Neuronal stem cell (in vitro differentiated cells): ENCODE measurements around the gene CDH20.

Experiments used
- DNase-seq: peaks from one replicate; pipeline ENCODE4 v3.0.0-alpha.2; 2013; ENCODE audit warnings: low spot score
- H2AFZ ChIP-seq: one replicate; pipeline ENCODE4 v1.6.1; 2013; ENCODE audit warnings: mild to moderate bottlenecking, low read length, inconsistent platforms
- H2AK5ac ChIP-seq: 2 replicates; pipeline ENCODE4 v1.6.1; 2013; ENCODE audit warnings: low read depth, mild to moderate bottlenecking, inconsistent platforms, low read length, moderate library complexity, mixed read lengths
- H2BK120ac ChIP-seq: 2 replicates; pipeline ENCODE4 v1.6.1; 2013; ENCODE audit warnings: low read depth, mild to moderate bottlenecking, inconsistent platforms, low read length, moderate library complexity, mixed read lengths
- H2BK12ac ChIP-seq: one replicate; pipeline ENCODE4 v1.6.1; 2013; ENCODE audit warnings: low read length, inconsistent platforms
- H2BK15ac ChIP-seq: 2 replicates; pipeline ENCODE4 v1.6.1; 2013; ENCODE audit warnings: mild to moderate bottlenecking, low read length, inconsistent platforms, mixed read lengths
- H2BK5ac ChIP-seq: one replicate; pipeline ENCODE4 v1.6.1; 2013; ENCODE audit warnings: inconsistent platforms, mild to moderate bottlenecking, low read length, moderate library complexity
- H3K14ac ChIP-seq: one replicate; pipeline ENCODE4 v1.6.1; 2013; ENCODE audit warnings: low read length, inconsistent platforms
- H3K18ac ChIP-seq: 2 replicates; pipeline ENCODE4 v1.6.1; 2013; ENCODE audit warnings: low read length, inconsistent platforms
- H3K23ac ChIP-seq: 2 replicates; pipeline ENCODE4 v1.6.1; 2013; ENCODE audit warnings: low read depth, mild to moderate bottlenecking, mixed read lengths, low read length, inconsistent platforms; ENCODE audit not compliant: poor library complexity
- H3K27ac ChIP-seq: replicated peaks from 3 replicates; pipeline ENCODE4 v1.5.1; 2013; ENCODE audit warnings: low read length, inconsistent platforms
- H3K27me3 ChIP-seq, 3 experiments: 2 replicates each; pipeline ENCODE4 v1.6.1; 2013; ENCODE audit warnings: low read length in 3 of 3, mild to moderate bottlenecking in 2 of 3, inconsistent platforms in 1 of 3, low read depth in 1 of 3, mixed read lengths in 1 of 3, moderate library complexity in 1 of 3; ENCODE audit not compliant: control insufficient read depth in 3 of 3, insufficient read depth in 3 of 3
- H3K36me3 ChIP-seq, 2 donors: replicated peaks in 1 of 2; 2 replicates each; pipeline ENCODE4 v1.6.1; 2013; ENCODE audit warnings: low read length in 2 of 2; ENCODE audit not compliant: control insufficient read depth in 2 of 2, insufficient read depth in 2 of 2
- H3K4ac ChIP-seq: 2 replicates; pipeline ENCODE4 v1.6.1; 2013; ENCODE audit warnings: inconsistent platforms, mild to moderate bottlenecking, low read length, moderate library complexity
- H3K4me1 ChIP-seq, 2 donors: 1 replicate in 1 of 2; 2 replicates in 1 of 2; pipeline ENCODE4 v1.6.1; 2013; ENCODE audit warnings: low read length in 2 of 2, low read depth in 1 of 2; ENCODE audit not compliant: control insufficient read depth in 2 of 2, insufficient read depth in 1 of 2
- H3K4me2 ChIP-seq: one replicate; pipeline ENCODE4 v1.6.1; 2013; ENCODE audit warnings: mild to moderate bottlenecking, low read length, inconsistent platforms; ENCODE audit not compliant: insufficient read depth, poor library complexity, severe bottlenecking
- H3K4me3 ChIP-seq, 2 donors: 2 replicates each; pipeline ENCODE4 v1.5.1; 2013; ENCODE audit warnings: low read length in 2 of 2, mild to moderate bottlenecking in 2 of 2, inconsistent platforms in 1 of 2, moderate library complexity in 1 of 2
- H3K79me1 ChIP-seq: one replicate; pipeline ENCODE4 v1.6.1; 2013; ENCODE audit warnings: low read depth, mild to moderate bottlenecking, inconsistent platforms, low read length, moderate library complexity
- H3K9ac ChIP-seq: one replicate; pipeline ENCODE4 v1.6.1; 2013; ENCODE audit warnings: mild to moderate bottlenecking, low read depth, low read length, inconsistent platforms; ENCODE audit not compliant: poor library complexity
- H3K9me3 ChIP-seq, 2 donors: replicated peaks in 1 of 2; 2 replicates each; pipeline versions ENCODE3 to v1.6.1; 2013; ENCODE audit warnings: low read length in 2 of 2, mild to moderate bottlenecking in 2 of 2, inconsistent platforms in 1 of 2, low read depth in 1 of 2, mixed read lengths in 1 of 2, moderate library complexity in 1 of 2; ENCODE audit not compliant: control insufficient read depth in 2 of 2, insufficient read depth in 1 of 2
- H4K8ac ChIP-seq: one replicate; pipeline ENCODE4 v1.6.1; 2013; ENCODE audit warnings: low read depth, mild to moderate bottlenecking, inconsistent platforms, low read length, moderate library complexity
- H4K91ac ChIP-seq: one replicate; pipeline ENCODE4 v1.6.1; 2013; ENCODE audit warnings: low read length, low read depth, mild to moderate bottlenecking, inconsistent platforms; ENCODE audit not compliant: poor library complexity
- WGBS, 2 donors: extraction: QIAGEN DNeasy Blood & Tissue Kit; methylation state at CpG; one replicate each; pipeline ENCODE4 v1.1.7; 2013; ENCODE audit warnings: missing lambda C conversion rate in 2 of 2, mixed read lengths in 1 of 2; ENCODE audit not compliant: insufficient read length in 2 of 2, insufficient replicate concordance in 1 of 2; ENCODE audit errors: extremely low coverage in 2 of 2; 5-methylcytosine and 5-hydroxymethylcytosine counted together

The CDH20 gene

GRCh38 chr18:61497422-61497821 is 164.2 kb downstream of the CDH20 start:
- no peak overlapping the region for H3K27ac ChIP-seq
- no peak overlapping the region for H3K4me3 ChIP-seq
- H4K8ac ChIP-seq = no peak overlapping the region
- WGBS, 2 donors = no CpG with 5 or more reads among the region's 3 CpGs
- no peak overlapping the region for H3K9ac ChIP-seq
- no peak overlapping the region for H3K14ac ChIP-seq
- H2BK15ac ChIP-seq = no peak overlapping the region
- no peak overlapping the region for H3K4me2 ChIP-seq
- H3K18ac ChIP-seq = no peak overlapping the region
- no peak overlapping the region for H2BK12ac ChIP-seq
- H2BK120ac ChIP-seq = no peak overlapping the region
- no peak overlapping the region for H2AK5ac ChIP-seq
- H3K27me3 ChIP-seq = no peaks in the 10 kb centered on the region
- no peak for DNase-seq
- peaks cover 0 to 9% of the 10 kb centered on the region in 2 donors for H3K4me1 ChIP-seq
- no peak overlapping the region for H2AFZ ChIP-seq
- H4K91ac ChIP-seq = no peak overlapping the region
- no peak overlapping the region for H2BK5ac ChIP-seq
- H3K23ac ChIP-seq = no peak overlapping the region
- H3K36me3 ChIP-seq = no peaks in the 10 kb centered on the region
- H3K79me1 ChIP-seq = no peaks in the 10 kb centered on the region
- no peaks in the 10 kb centered on the region for H3K9me3 ChIP-seq
- H3K4ac ChIP-seq = no peak overlapping the region

- peak; percentile 51 for DNase-seq
Observed at GRCh38 chr18:61502472-61502871, 169.2 kb downstream of the CDH20 start.

GRCh38 chr18:61503688-61504087 is 170.5 kb downstream of the CDH20 start:
- Histone ChIP-seq H2BK15ac (no peak overlapping the region), H3K14ac (no peak overlapping the region), H3K4me1 (peaks cover 0 to 9% of the 10 kb centered on the region in 2 donors), H3K27ac (no peak overlapping the region), H3K9me3 (no peaks in the 10 kb centered on the region), H3K23ac (no peak overlapping the region), H3K27me3 (no peaks in the 10 kb centered on the region), H4K8ac (no peak overlapping the region), H3K4me2 (no peak overlapping the region), H2AK5ac (no peak overlapping the region), H2BK5ac (no peak overlapping the region), H2BK120ac (no peak overlapping the region), H3K36me3 (peaks cover 0 to 24% of the 10 kb centered on the region in 2 donors), H3K79me1 (no peaks in the 10 kb centered on the region), H2BK12ac (no peak overlapping the region), H3K9ac (no peak overlapping the region), H2AFZ (no peak overlapping the region), H4K91ac (no peak overlapping the region), H3K4me3 (no peak overlapping the region), H3K18ac (no peak overlapping the region), H3K4ac (no peak overlapping the region)
- WGBS, 2 donors = no CpG with 5 or more reads among the region's 3 CpGs
- no peak for DNase-seq

More at GRCh38 chr18:61502472-61502871, 169.2 kb downstream of the CDH20 start:
- no peak overlapping the region for H3K4me3 ChIP-seq
- H3K4me2 ChIP-seq = no peak overlapping the region
- no peak overlapping the region for H3K27ac ChIP-seq
- H3K9ac ChIP-seq = no peak overlapping the region
- no peak overlapping the region for H3K4ac ChIP-seq
- peak overlapping the region; percentile 76 for H2AFZ ChIP-seq
- no peak overlapping the region for H2BK5ac ChIP-seq
- no peak overlapping the region for H2BK15ac ChIP-seq
- H3K36me3 ChIP-seq = peaks cover 0 to 24% of the 10 kb centered on the region in 2 donors
- no peak overlapping the region for H3K18ac ChIP-seq
- no peak overlapping the region for H2AK5ac ChIP-seq
- no peak overlapping the region for H3K23ac ChIP-seq
- no peak overlapping the region for H2BK120ac ChIP-seq
- no peaks in the 10 kb centered on the region for H3K79me1 ChIP-seq
- no peak overlapping the region for H4K8ac ChIP-seq
- no CpG with 5 or more reads among the region's 1 CpG for WGBS, 2 donors
- H3K14ac ChIP-seq = no peak overlapping the region
- H3K4me1 ChIP-seq = peaks cover 0 to 9% of the 10 kb centered on the region in 2 donors
- no peak overlapping the region for H4K91ac ChIP-seq
- no peaks in the 10 kb centered on the region for H3K27me3 ChIP-seq
- H2BK12ac ChIP-seq = no peak overlapping the region
- H3K9me3 ChIP-seq = no peaks in the 10 kb centered on the region

GRCh38 chr18:61528961-61529360 is 195.7 kb downstream of the CDH20 start:
- H3K4me1 ChIP-seq = peaks cover 2 to 5% of the 10 kb centered on the region in 2 donors
- H4K91ac ChIP-seq = no peak overlapping the region
- no peak overlapping the region for H3K14ac ChIP-seq
- H3K36me3 ChIP-seq = no peaks in the 10 kb centered on the region
- no peak overlapping the region for H3K18ac ChIP-seq
- H2AFZ ChIP-seq = no peak overlapping the region
- no peak overlapping the region for H2BK5ac ChIP-seq
- no peak overlapping the region for H3K9ac ChIP-seq
- no peak overlapping the region for H3K23ac ChIP-seq
- H3K4me2 ChIP-seq = no peak overlapping the region
- H2BK15ac ChIP-seq = no peak overlapping the region
- H3K27ac ChIP-seq = no peak overlapping the region
- DNase-seq = no peak
- H3K4ac ChIP-seq = no peak overlapping the region
- no peaks in the 10 kb centered on the region for H3K79me1 ChIP-seq
- WGBS, 2 donors = no CpG with 5 or more reads among the region's 6 CpGs
- H4K8ac ChIP-seq = no peak overlapping the region
- no peaks in the 10 kb centered on the region for H3K27me3 ChIP-seq
- no peak overlapping the region for H2AK5ac ChIP-seq
- no peaks in the 10 kb centered on the region for H3K9me3 ChIP-seq
- no peak overlapping the region for H3K4me3 ChIP-seq
- no peak overlapping the region for H2BK120ac ChIP-seq
- H2BK12ac ChIP-seq = no peak overlapping the region
